K562 (cell line): ENCODE data around the gene MTERF2. TPM values are rescaled to one million over a fixed set of nuclear protein-coding genes. Genes with fewer than 3 reads are reported as not detected.

Experiments
- EGR1 ChIP-seq: fragments of 450-650 bp; conservative IDR thresholded peaks from 2 replicates; pipeline ENCODE4 v1.6.1; 2017; ENCODE audit warnings: mild to moderate bottlenecking
- GTF2A2 ChIP-seq: IDR thresholded peaks from 2 replicates; pipeline ENCODE4 v1.6.1; 2016; ENCODE audit warnings: mild to moderate bottlenecking, missing genetic modification characterization, missing compliant biosample characterization
- NEUROD1 ChIP-seq: fragments of 150-350 bp; IDR thresholded peaks from 2 replicates; pipeline ENCODE4 v1.6.1; 2014; ENCODE audit warnings: borderline replicate concordance, low read length, low read depth; ENCODE audit not compliant: partially characterized antibody
- NR1H2 ChIP-seq: sonication (generic); formaldehyde crosslinking; IDR thresholded peaks from 2 replicates; pipeline ENCODE4 v1.4.0; 2020; ENCODE audit warnings: mild to moderate bottlenecking, missing genetic modification reagents
- NR4A1 ChIP-seq, 2 experiments: fragments of 250-450 bp in 1 of 2; fragments of 450-650 bp in 1 of 2; sonication (Bioruptor Pico) in 1 of 2; IDR thresholded peaks; 2 replicates each; pipeline versions ENCODE4 v1.4.0 to v1.6.1; 2016 to 2020; ENCODE audit warnings: mild to moderate bottlenecking in 2 of 2, missing compliant biosample characterization in 1 of 2, missing genetic modification characterization in 1 of 2, moderate library complexity in 1 of 2
- PURB ChIP-seq: sonication (generic); formaldehyde crosslinking; IDR thresholded peaks from 2 replicates; pipeline ENCODE4 v1.9.0; 2021; ENCODE audit warnings: low read depth, mild to moderate bottlenecking, missing genetic modification reagents
- SMARCC2 ChIP-seq: fragments of 450-650 bp; IDR thresholded peaks from 2 replicates; pipeline ENCODE4 v1.6.1; 2017; ENCODE audit warnings: antibody characterized with exemption, moderate library complexity, mild to moderate bottlenecking, low read depth
- U2AF1 ChIP-seq: fragments of 200-400 bp; formaldehyde crosslinking; optimal IDR thresholded peaks from 2 replicates; pipeline ENCODE3; 2017; ENCODE audit warnings: mild to moderate bottlenecking, low read depth, low read length, moderate library complexity
- ZBTB5 ChIP-seq: fragments of 450-650 bp; IDR thresholded peaks from 2 replicates; pipeline ENCODE4 v1.6.1; 2017; ENCODE audit warnings: antibody characterized with exemption
- ZFP91 ChIP-seq: sonication (generic); formaldehyde crosslinking; IDR thresholded peaks from 2 replicates; pipeline ENCODE4 v1.8.0; 2022; ENCODE audit warnings: mild to moderate bottlenecking, missing genetic modification reagents
- ZNF143 ChIP-seq: sonication (generic); formaldehyde crosslinking; IDR thresholded peaks from 2 replicates; pipeline ENCODE4 v1.9.0; 2022; ENCODE audit warnings: mild to moderate bottlenecking, missing genetic modification reagents
- ZNF263 ChIP-seq: sonication (generic); formaldehyde crosslinking; IDR thresholded peaks from 2 replicates; pipeline ENCODE4 v1.8.0; 2022; ENCODE audit warnings: mild to moderate bottlenecking, missing genetic modification reagents, borderline replicate concordance
- polyA plus RNA-seq, 8 experiments: library from polyadenylated mRNA; depleted of rRNA in 4 of 8; stranded (reverse) in 5 of 8; unstranded in 3 of 8; fragments of >200 nt; fragmentation: Nextera tagmentation in 2 of 8; fragmentation: Illumina TruSeq in 1 of 8; extraction: Ambion mirVana in 2 of 8; extraction: Trizol in 1 of 8; gene quantifications; 2 replicates each; pipeline versions ENCODE4 v1.2.1 to v1.2.3, GENCODE V29; 2011 to 2014; ENCODE audit warnings: inconsistent platforms in 1 of 8, missing spikeins in 1 of 8
- total RNA-seq, 7 experiments: library from RNA; depleted of rRNA in 6 of 7; stranded (reverse); fragments of >200 nt in 6 of 7; fragmentation: Illumina TruSeq in 2 of 7; extraction: Trizol in 2 of 7; gene quantifications; 2 replicates each; pipeline versions ENCODE4 v1.2.1 to v1.2.3, GENCODE V29; 2011 to 2021; ENCODE audit warnings: low replicate concordance in 1 of 7
- TF ChIP-seq, protein P1 (sequence below): fragments of 450-650 bp; IDR thresholded peaks from 2 replicates; pipeline ENCODE4 v1.6.1; 2018; ENCODE audit not compliant: partially characterized antibody
- TF ChIP-seq, protein P2 (sequence below): fragments of 250-450 bp; sonication (Bioruptor Pico); IDR thresholded peaks from 2 replicates; pipeline ENCODE4 v1.4.0; 2020

The MTERF2 gene
- total and polyA plus RNA-seq, 9 of the 15 experiments (the other 6 are each of a cell fraction or from before 2014, with no cell fraction given): 10.0 to 63.2 (median 33.2) TPM

- TF ChIP-seq, protein P1, sequence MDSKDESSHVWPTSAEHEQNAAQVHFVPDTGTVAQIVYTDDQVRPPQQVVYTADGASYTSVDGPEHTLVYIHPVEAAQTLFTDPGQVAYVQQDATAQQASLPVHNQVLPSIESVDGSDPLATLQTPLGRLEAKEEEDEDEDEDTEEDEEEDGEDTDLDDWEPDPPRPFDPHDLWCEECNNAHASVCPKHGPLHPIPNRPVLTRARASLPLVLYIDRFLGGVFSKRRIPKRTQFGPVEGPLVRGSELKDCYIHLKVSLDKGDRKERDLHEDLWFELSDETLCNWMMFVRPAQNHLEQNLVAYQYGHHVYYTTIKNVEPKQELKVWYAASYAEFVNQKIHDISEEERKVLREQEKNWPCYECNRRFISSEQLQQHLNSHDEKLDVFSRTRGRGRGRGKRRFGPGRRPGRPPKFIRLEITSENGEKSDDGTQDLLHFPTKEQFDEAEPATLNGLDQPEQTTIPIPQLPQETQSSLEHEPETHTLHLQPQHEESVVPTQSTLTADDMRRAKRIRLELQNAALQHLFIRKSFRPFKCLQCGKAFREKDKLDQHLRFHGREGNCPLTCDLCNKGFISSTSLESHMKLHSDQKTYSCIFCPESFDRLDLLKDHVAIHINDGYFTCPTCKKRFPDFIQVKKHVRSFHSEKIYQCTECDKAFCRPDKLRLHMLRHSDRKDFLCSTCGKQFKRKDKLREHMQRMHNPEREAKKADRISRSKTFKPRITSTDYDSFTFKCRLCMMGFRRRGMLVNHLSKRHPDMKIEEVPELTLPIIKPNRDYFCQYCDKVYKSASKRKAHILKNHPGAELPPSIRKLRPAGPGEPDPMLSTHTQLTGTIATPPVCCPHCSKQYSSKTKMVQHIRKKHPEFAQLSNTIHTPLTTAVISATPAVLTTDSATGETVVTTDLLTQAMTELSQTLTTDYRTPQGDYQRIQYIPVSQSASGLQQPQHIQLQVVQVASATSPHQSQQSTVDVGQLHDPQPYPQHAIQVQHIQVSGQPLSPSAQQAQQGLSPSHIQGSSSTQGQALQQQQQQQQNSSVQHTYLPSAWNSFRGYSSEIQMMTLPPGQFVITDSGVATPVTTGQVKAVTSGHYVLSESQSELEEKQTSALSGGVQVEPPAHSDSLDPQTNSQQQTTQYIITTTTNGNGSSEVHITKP: peak; percentile 65
- no peak for TF ChIP-seq U2AF1
- TF ChIP-seq ZNF263 (CRISPR knock-in tag): 0 out of 2 replicates have a peak, but pooled peaks have one; percentile 2
- TF ChIP-seq ZBTB5: no peak
- TF ChIP-seq NR1H2 (CRISPR knock-in tag): no peak
- no peak for TF ChIP-seq ZNF143
- TF ChIP-seq, protein P2, sequence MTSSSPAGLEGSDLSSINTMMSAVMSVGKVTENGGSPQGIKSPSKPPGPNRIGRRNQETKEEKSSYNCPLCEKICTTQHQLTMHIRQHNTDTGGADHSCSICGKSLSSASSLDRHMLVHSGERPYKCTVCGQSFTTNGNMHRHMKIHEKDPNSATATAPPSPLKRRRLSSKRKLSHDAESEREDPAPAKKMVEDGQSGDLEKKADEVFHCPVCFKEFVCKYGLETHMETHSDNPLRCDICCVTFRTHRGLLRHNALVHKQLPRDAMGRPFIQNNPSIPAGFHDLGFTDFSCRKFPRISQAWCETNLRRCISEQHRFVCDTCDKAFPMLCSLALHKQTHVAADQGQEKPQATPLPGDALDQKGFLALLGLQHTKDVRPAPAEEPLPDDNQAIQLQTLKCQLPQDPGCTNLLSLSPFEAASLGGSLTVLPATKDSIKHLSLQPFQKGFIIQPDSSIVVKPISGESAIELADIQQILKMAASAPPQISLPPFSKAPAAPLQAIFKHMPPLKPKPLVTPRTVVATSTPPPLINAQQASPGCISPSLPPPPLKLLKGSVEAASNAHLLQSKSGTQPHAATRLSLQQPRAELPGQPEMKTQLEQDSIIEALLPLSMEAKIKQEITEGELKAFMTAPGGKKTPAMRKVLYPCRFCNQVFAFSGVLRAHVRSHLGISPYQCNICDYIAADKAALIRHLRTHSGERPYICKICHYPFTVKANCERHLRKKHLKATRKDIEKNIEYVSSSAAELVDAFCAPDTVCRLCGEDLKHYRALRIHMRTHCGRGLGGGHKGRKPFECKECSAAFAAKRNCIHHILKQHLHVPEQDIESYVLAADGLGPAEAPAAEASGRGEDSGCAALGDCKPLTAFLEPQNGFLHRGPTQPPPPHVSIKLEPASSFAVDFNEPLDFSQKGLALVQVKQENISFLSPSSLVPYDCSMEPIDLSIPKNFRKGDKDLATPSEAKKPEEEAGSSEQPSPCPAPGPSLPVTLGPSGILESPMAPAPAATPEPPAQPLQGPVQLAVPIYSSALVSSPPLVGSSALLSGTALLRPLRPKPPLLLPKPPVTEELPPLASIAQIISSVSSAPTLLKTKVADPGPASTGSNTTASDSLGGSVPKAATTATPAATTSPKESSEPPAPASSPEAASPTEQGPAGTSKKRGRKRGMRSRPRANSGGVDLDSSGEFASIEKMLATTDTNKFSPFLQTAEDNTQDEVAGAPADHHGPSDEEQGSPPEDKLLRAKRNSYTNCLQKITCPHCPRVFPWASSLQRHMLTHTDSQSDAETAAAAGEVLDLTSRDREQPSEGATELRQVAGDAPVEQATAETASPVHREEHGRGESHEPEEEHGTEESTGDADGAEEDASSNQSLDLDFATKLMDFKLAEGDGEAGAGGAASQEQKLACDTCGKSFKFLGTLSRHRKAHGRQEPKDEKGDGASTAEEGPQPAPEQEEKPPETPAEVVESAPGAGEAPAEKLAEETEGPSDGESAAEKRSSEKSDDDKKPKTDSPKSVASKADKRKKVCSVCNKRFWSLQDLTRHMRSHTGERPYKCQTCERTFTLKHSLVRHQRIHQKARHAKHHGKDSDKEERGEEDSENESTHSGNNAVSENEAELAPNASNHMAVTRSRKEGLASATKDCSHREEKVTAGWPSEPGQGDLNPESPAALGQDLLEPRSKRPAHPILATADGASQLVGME (CRISPR knock-in tag): no peak
- TF ChIP-seq EGR1: peak; percentile 81
- TF ChIP-seq NR4A1 (CRISPR knock-in tag; IDR thresholded peaks at IDR 0.05): no peak
- no peak for TF ChIP-seq NR4A1 (tag; IDR thresholded peaks at IDR 0.05)
- no peak for TF ChIP-seq PURB
- no peak for TF ChIP-seq ZFP91 (CRISPR knock-in tag)
- TF ChIP-seq SMARCC2: no peak
- TF ChIP-seq GTF2A2 (tag): no peak
- TF ChIP-seq NEUROD1: no peak
Observed at GRCh38 chr12:106975098-106975497, 11.8 kb downstream of the MTERF2 start (continued).
